ENCODE measurements around the gene TMX2. TPM values are rescaled to one million over a fixed set of nuclear protein-coding genes. Genes with fewer than 3 reads are reported as not detected.

Gene TMX2
- total RNA-seq, 4 donors from 2014 or later = 44.0 to 82.0 (median 70.9) TPM

DNA sequence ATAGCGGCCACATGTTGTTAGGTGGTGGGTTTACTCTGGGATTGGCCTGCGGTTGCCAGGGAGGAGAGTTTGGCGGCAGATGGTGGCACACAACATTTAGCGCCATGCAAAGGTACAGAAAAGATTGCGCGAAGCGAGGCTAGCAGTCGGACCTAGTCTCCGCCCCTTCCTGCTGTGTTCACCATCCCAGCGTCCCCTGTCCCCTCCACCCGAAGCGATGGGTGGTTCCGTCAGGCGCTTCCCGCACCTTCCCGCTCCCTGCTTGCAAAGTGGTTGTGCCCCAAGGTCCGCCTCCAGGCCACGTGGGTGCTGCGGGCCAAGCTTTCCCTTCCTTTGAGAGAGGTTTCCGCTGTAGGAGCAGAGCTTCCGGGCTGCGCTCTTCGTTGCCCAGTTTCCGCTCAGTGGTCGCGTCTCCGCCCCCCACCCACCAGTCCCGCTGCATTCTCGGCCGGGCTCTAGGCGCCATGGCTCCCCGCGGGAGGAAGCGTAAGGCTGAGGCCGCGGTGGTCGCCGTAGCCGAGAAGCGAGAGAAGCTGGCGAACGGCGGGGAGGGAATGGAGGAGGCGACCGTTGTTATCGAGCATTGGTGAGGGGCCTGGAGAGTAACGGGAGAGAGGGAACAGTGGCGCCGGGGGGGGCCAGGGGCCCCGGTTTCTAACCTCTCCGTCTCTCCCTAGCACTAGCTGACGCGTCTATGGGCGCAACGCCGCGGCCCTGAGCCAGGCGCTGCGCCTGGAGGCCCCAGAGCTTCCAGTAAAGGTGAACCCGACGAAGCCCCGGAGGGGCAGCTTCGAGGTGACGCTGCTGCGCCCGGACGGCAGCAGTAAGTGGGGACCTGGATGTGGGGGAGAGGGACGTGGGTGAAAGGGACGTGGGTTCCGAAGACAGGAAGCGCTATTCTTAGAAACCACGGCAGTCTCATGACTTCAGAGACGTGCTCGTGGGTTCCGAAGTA is 29.0 kb downstream of the TMX2 start, which contains the start of gene SELENOH:
SELENOH (plus strand) TSS at position 360 of the 955 bp plus-strand sequence; CDS start at position 465, 105 bp downstream.
- peaks cover 8 to 28% (median 16%) of the 10 kb centered on the region in 3 donors for H3K4me1 ChIP-seq
- peak within 1 kb of the TSS; percentile 93 to 95 (median 94) for H3K27ac ChIP-seq
- H3K27me3 ChIP-seq = no peaks in the 10 kb centered on the region
- WGBS, 2 donors = 0 to 5% methylated on average over 4 to 53 of the region's 75 CpGs
- peaks cover 10 to 74% (median 35%) of the 10 kb centered on the region in 3 donors for H3K36me3 ChIP-seq
- peak; percentile 82 for DNase-seq
- no peaks in the 10 kb centered on the region for H3K9me3 ChIP-seq
- peak in 2 of 4 donors; percentile 75 to 79 for TF ChIP-seq POLR2A (IDR thresholded peaks at IDR 0.05)
- TF ChIP-seq, protein P1, sequence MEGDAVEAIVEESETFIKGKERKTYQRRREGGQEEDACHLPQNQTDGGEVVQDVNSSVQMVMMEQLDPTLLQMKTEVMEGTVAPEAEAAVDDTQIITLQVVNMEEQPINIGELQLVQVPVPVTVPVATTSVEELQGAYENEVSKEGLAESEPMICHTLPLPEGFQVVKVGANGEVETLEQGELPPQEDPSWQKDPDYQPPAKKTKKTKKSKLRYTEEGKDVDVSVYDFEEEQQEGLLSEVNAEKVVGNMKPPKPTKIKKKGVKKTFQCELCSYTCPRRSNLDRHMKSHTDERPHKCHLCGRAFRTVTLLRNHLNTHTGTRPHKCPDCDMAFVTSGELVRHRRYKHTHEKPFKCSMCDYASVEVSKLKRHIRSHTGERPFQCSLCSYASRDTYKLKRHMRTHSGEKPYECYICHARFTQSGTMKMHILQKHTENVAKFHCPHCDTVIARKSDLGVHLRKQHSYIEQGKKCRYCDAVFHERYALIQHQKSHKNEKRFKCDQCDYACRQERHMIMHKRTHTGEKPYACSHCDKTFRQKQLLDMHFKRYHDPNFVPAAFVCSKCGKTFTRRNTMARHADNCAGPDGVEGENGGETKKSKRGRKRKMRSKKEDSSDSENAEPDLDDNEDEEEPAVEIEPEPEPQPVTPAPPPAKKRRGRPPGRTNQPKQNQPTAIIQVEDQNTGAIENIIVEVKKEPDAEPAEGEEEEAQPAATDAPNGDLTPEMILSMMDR (IDR thresholded peaks at IDR 0.05) = peak in 2 of 6 experiments; percentile 18 to 22
- peak within 1 kb of the TSS; percentile 74 to 93 (median 82) for H3K4me3 ChIP-seq
- intact Hi-C loops (cut with DNase I) = no loop called here

DNA sequence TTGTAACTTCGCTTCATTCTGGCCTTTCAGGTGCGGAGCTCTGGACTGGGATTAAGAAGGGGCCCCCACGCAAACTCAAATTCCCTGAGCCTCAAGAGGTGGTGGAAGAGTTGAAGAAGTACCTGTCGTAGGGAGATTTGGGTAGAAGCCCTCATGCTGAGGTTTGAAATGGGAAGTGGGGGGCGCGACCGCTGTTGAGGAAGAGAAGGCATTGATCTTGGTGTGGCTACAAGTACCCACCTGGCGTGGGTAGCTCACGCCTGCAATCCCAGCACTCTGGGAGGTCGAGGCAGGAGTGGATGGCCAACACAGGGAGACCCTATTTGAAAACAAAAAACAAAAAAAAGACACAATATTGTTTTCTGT is 29.7 kb downstream of the TMX2 start:
- peaks cover 10 to 76% (median 35%) of the 10 kb centered on the region in 3 donors for H3K36me3 ChIP-seq
- TF ChIP-seq, protein P1 (IDR thresholded peaks at IDR 0.05) = no peak
- no peak for TF ChIP-seq POLR2A (IDR thresholded peaks at IDR 0.05)
- 5 to 12% methylated on average over 3 to 10 of the region's 10 CpGs for WGBS, 2 donors
- peak overlapping the region; percentile 74 to 93 (median 82) for H3K4me3 ChIP-seq
- H3K9me3 ChIP-seq = no peaks in the 10 kb centered on the region
- intact Hi-C loops (cut with DNase I) = no loop called here
- H3K27me3 ChIP-seq = no peaks in the 10 kb centered on the region
- peak overlapping the region; percentile 93 to 95 (median 94) for H3K27ac ChIP-seq
- H3K4me1 ChIP-seq = peaks cover 8 to 28% (median 16%) of the 10 kb centered on the region in 3 donors
- DNase-seq = no peak

DNA sequence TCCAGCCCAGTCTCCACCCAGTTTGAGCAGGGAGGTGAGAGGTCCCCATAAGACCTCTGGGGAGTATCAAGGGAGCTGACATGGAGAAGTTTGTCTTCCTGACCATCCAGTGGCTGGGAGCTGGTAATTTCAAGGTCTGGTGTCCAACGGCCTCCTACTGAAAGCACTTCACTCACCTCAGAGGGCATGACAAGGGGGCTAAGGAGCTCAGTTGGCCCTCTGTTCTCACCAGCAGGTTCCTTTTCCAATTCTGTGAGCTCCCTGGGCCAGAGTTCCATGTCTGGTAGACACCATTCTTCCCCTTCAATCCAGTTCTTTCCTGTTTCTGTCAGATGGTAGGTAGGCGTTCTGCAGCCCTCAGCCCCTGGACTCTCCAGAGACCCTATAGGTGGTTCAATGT is 32.0 kb downstream of the TMX2 start:
- Histone ChIP-seq H3K27me3 (no peaks in the 10 kb centered on the region), H3K27ac (no peak overlapping the region), H3K9me3 (no peaks in the 10 kb centered on the region), H3K4me1 (peaks cover 8 to 28% (median 16%) of the 10 kb centered on the region in 3 donors), H3K4me3 (no peak overlapping the region), H3K36me3 (peaks cover 7 to 54% (median 18%) of the 10 kb centered on the region in 3 donors)
- DNase-seq = no peak
- TF ChIP-seq POLR2A (IDR thresholded peaks at IDR 0.05) = no peak
- TF ChIP-seq, protein P1 (IDR thresholded peaks at IDR 0.05) = no peak
- intact Hi-C loops (cut with DNase I) = no loop called here
- 75 to 90% methylated on average over 1 of the region's 2 CpGs for WGBS, 2 donors

- intact Hi-C loops (cut with DNase I) = no loop called here
- H3K27me3 ChIP-seq = no peaks in the 10 kb centered on the region
- H3K36me3 ChIP-seq = peaks cover 7 to 46% (median 16%) of the 10 kb centered on the region in 3 donors
- DNase-seq = no peak
- no peaks in the 10 kb centered on the region for H3K9me3 ChIP-seq
- H3K4me3 ChIP-seq = no peak overlapping the region
- no peak overlapping the region for H3K27ac ChIP-seq
- peaks cover 8 to 27% (median 16%) of the 10 kb centered on the region in 3 donors for H3K4me1 ChIP-seq
- WGBS, 2 donors = 86 to 96% methylated on average over 2 to 4 of the region's 5 CpGs
- TF ChIP-seq, protein P1 (IDR thresholded peaks at IDR 0.05) = no peak
- no peak for TF ChIP-seq POLR2A (IDR thresholded peaks at IDR 0.05)
Measured at GRCh38 chr11:57745206-57745605, 32.8 kb downstream of the TMX2 start.

DNA sequence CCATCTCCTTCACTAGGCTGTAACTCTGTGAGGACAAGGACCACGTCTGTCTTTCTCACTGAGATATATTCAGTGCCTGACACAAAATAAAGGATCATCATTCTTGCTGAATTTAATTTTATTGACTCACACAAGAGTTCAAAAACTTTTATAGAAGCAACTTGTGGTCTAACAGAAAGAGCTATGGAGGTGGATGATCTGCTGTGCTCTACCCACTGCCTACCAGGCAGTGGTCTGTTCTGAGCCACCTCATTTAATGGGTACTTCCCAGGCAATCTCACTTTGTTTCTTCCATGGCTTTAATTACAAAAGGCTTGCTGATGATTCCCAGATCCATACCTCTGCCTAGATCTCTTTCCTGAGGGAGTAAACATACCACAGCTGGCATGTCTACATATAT is 34.5 kb downstream of the TMX2 start:
- no peak overlapping the region for H3K4me3 ChIP-seq
- intact Hi-C loops (cut with DNase I) = no loop called here
- no peaks in the 10 kb centered on the region for H3K27me3 ChIP-seq
- TF ChIP-seq POLR2A (IDR thresholded peaks at IDR 0.05) = no peak
- TF ChIP-seq, protein P1 (IDR thresholded peaks at IDR 0.05) = no peak
- H3K36me3 ChIP-seq = peaks cover 7 to 44% (median 16%) of the 10 kb centered on the region in 3 donors
- 92 to 93% methylated on average over 1 of the region's 1 CpG for WGBS, 2 donors
- H3K27ac ChIP-seq = no peak overlapping the region
- H3K4me1 ChIP-seq = peaks cover 8 to 23% (median 10%) of the 10 kb centered on the region in 3 donors
- no peak for DNase-seq
- no peaks in the 10 kb centered on the region for H3K9me3 ChIP-seq

Data from esophagus squamous epithelium (tissue), 5 donors.